RPMI7951 (cell line): ENCODE measurements around the gene MAGEA9B. TPM values are rescaled to one million over a fixed set of nuclear protein-coding genes. Genes with fewer than 3 reads are reported as not detected.
A peak's percentile ranks its signal among the peaks of the same experiment; 100 is the strongest.
"Not testable (repeated sequence)": the region's sequence is repeated elsewhere in the genome, so short reads cannot be mapped to it uniquely, and the experiment has no call there.

Experiments used
- DNase-seq: peaks from one replicate; pipeline ENCODE4 v3.0.0-alpha.2; 2012; ENCODE audit warnings: low read depth
- total RNA-seq: library from RNA; depleted of rRNA; stranded (reverse); fragments of >200 nt; shearing (Covaris generic); gene quantifications from 2 replicates; pipeline ENCODE4 v1.2.3, GENCODE V29; 2014; rRNA removed

MAGEA9B gene
- not detected in 2 replicates for total RNA-seq

GRCh38 chrX:149587359-149587758 lies at the start of gene MAGEA9B:
Gene MAGEA9B (minus strand): TSS chrX:149587459. CDS start chrX:149583179, 4,280 bp downstream.
- not testable (repeated sequence) for DNase-seq

GRCh38 chrX:149633511-149633910 lies 46.3 kb upstream of the MAGEA9B start:
- no peak for DNase-seq

DNA sequence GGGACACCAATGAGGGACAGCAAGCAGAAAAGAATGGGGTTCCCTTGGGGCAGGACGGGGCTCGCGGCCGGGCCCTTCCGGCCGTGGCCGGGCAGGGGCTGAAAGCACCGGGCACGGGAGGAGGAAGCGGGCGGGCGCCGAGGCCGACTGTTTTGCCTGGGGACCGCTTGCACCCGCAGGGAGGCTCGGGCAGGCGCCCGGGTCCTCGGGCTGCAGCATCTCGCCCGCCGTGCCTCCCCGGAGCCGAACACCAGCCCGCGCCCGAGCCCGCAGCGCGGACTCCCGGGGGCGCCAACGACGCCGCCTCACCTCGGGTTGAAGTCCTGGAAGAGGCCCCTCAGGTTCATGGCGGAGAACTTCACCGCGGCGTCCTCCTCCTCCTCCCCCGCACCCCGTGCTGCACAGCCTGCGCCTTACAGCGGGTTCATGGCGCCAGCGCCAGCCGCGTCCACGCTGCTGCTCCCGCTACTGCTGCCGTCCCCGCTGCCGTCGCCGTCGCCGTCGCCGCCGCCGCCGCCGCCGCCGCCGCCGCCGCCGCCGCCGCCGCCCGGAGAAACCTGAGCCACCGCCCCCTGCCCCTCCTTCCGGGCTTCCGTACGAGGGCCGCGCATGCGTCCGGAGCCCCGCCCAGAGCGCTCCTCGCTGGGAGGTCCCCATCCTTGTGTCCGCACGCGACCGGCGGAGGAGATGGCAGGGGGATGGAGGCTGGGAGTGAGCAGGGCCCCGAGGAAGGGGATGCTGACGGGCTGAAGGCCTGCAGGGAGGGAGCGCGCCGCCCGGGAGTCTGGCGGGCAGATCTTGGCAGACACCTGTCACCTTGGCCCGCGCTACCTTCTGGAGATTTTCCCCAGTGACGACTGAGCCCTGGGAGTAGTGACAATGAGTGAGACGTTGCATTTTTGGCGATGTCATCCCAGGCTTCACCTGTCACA lies 44.2 kb upstream of the MAGEA9B start, which contains the start of gene TMEM185A:
Gene TMEM185A (minus strand): TSS at position 559 of the 932 bp plus-strand sequence. CDS start 212 bp downstream, at position 347.
- peak; percentile 52 for DNase-seq

- DNase-seq: peak; percentile 40
These were observed 43.5 kb upstream of the MAGEA9B start for GRCh38 chrX:149630681-149631233.

DNA sequence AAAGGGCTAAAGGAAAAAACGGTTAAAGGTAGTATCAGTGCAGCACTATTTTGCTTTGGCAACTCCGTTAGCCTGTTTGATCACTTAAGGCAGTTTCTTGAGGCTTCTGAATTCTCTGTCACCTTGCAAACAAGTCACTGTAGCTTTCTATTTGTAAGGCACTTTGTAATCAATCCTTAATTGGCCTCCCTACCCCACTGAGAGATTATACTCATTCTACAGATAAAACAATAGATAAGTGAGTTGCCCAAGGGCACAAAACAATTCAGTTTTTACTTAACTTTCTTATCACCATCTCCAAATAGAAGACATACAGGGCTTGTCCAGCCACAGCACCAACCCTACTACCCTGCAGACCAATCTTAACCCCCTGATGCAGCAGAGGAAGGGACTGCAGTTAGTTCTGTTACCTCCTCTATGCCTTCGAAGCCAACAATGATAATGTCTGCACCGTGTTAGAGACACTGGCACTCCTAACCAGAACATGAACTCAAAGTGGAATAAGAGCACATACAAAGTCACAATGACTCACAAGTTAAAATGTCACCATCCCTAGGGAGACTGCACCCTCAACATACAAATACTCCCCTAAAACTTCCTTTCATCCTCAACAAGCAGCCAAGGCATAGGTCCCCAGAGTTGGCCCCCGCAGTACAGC lies 42.6 kb upstream of the MAGEA9B start:
- no peak for DNase-seq

- DNase-seq: no peak
These were observed 41.5 kb upstream of the MAGEA9B start for GRCh38 chrX:149628768-149629167.

DNA sequence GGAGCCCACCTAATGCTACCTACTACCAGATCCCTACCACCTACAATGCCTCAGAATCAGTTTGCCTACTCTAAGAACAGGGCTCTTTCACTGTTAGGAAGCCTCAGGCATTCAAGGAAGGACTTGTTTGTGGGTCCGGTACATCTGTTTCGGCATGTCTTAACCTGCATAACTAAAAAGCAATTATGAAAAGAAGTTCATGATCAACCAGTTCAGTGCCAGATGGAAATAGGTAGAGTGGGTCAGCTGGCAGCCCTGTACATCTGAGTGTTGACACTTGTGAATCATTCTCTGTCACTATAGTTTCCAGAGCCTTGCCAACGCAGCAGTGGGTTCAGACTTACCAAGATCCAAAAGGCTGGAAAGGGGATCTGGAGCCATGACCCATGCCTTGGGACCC lies 41.0 kb upstream of the MAGEA9B start:
- no peak for DNase-seq

GRCh38 chrX:149626829-149627228 lies 39.6 kb upstream of the MAGEA9B start:
- DNase-seq: not testable (repeated sequence)

- DNase-seq: not testable (repeated sequence)
These were observed 32.4 kb upstream of the MAGEA9B start for GRCh38 chrX:149619662-149620061.

DNA sequence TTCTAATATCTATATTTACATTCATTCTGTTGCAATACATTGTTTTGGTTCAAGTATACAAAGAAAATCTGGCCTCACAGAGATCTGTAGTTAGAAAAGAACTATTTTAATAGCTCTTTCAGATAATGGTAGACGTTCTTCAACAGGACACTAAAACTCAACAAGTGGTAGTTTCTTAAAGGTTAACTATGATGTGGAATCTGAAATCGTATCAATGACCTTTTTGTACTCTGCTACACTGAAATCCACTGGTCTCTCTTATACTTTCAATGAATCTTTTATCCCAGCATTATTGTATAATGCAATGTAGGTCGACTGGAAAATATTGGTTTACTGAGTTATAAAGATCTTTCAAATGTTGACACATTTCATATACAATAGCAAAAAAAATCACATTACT lies 31.6 kb upstream of the MAGEA9B start:
- no peak for DNase-seq

GRCh38 chrX:149611623-149612175 lies 24.4 kb upstream of the MAGEA9B start:
- DNase-seq: no peak

- DNase-seq: no peak
These were observed 23.3 kb upstream of the MAGEA9B start for GRCh38 chrX:149610511-149610910.

- no peak for DNase-seq
These were observed 20.4 kb upstream of the MAGEA9B start for GRCh38 chrX:149607699-149608098.

GRCh38 chrX:149605248-149605885 lies 18.1 kb upstream of the MAGEA9B start:
- peak; percentile 15 for DNase-seq

- not testable (repeated sequence) for DNase-seq
These were observed 11.3 kb upstream of the MAGEA9B start for GRCh38 chrX:149598603-149599002.

DNA sequence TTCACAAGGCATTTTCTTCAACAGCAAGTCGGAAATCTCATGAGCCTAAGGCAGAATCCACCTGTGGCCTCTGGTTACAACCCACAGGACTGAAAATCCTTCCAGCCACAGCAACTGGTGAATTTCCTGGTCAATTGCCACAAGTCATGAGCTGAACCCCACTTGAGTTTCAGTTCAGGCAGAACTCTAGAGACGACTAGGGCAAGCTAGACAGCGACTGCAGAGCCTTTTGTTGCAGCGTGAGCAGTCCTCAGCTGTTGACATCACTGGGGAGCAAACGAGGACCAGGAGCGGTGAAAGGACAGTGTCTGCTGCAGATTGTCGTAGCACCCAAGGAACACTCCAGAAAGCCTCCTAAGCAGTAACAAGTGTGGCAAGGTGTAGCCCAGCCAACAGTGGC lies 8.7 kb upstream of the MAGEA9B start:
- not testable (repeated sequence) for DNase-seq

- not testable (repeated sequence) for DNase-seq
These were observed 8.0 kb upstream of the MAGEA9B start, which contains the start of gene HSFX2 for GRCh38 chrX:149595214-149595613. Gene HSFX2 (minus strand): TSS chrX:149595314. CDS start chrX:149594700, 614 bp downstream.

- not testable (repeated sequence) for DNase-seq
These were observed 3.7 kb upstream of the MAGEA9B start for GRCh38 chrX:149590993-149591392.

- DNase-seq: not testable (repeated sequence)
These were observed 1.6 kb downstream of the MAGEA9B start for GRCh38 chrX:149585631-149586030.

GRCh38 chrX:149573456-149573855 lies 13.8 kb downstream of the MAGEA9B start:
- DNase-seq: not testable (repeated sequence)

- peak; percentile 3 for DNase-seq
These were observed 14.5 kb downstream of the MAGEA9B start for GRCh38 chrX:149572743-149573142.
